ENCODE measurements around the gene TMEM245. TPM values are rescaled to one million over a fixed set of nuclear protein-coding genes. Genes with fewer than 3 reads are reported as not detected.
A peak's percentile ranks its signal among the peaks of the same experiment; 100 is the strongest.

Gene TMEM245
- total and polyA plus RNA-seq, 2 of the 13 experiments (the other 11 are each of a cell fraction or from before 2014, with no cell fraction given): 53.5 to 55.4 TPM

DNA sequence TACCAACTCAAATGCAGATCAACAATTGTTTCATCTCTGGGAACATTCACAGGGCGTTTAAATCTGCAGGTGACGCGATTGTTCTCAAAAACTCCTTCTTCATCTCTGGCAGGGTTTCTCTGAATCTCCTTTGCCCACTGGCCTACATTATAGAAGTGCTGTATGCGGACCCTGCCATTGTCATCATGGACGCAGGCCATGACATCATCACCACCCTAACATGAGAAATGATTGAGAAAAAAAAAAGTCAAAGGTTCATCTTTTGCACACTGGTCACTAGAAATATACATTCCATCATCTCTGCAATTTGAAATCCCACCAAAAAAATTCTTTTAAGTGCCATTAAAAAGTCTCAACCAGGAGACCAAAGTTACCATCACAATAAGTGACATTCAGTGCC lies 21.6 kb upstream of the TMEM245 start (continued):
- TF ChIP-seq TAF15 (IDR thresholded peaks at IDR 0.05; ENCODE audit: low read depth, low read length, poor library complexity, severe bottlenecking) (no peak), ZNF430 (CRISPR knock-in tag; IDR thresholded peaks at IDR 0.05) (no peak), CREB1 (IDR thresholded peaks at IDR 0.05) (peak; percentile 70), CREB1 (CRISPR knock-in tag; IDR thresholded peaks at IDR 0.05) (no peak), GABPA (IDR thresholded peaks at IDR 0.05; ENCODE audit: low read depth, low read length) (no peak), GABPA (CRISPR knock-in tag; IDR thresholded peaks at IDR 0.05; ENCODE audit: low read depth) (no peak), MTA1 (CRISPR knock-in tag; IDR thresholded peaks at IDR 0.05; ENCODE audit: borderline replicate concordance) (no peak), ZNF256 (CRISPR knock-in tag; conservative IDR thresholded peaks at IDR 0.05) (no peak), BORCS8-MEF2B (CRISPR knock-in tag; IDR thresholded peaks at IDR 0.05) (no peak), ATF7 (IDR thresholded peaks at IDR 0.05) (peak; percentile 86), ATF7 (CRISPR knock-in tag; IDR thresholded peaks at IDR 0.05) (no peak), RFXANK (CRISPR knock-in tag; IDR thresholded peaks at IDR 0.05) (no peak)

DNA sequence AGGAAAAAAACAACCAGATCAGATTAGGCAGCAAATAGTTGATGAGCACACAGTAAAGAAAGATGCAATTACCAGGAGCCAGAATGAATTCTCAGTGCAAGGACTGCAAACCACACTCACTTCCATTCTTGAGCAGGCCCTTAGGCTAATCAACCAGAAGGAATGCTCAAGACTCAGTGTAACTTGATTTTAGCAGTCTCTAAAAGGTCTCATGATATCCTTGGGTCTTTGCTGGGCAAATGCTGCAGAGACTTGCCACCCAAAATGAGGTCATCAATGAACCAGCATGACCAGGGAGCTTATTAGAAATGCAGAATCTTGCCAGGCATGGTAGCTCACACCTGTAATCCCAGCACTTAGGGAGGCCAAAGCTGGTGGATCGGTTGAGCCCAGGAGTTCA lies 20.1 kb upstream of the TMEM245 start:
- in situ Hi-C loops (cut with HindIII; ENCODE audit: extremely low pct_ligation_motif_present, low pct_unique_long_range_greater_than_20kb): loop anchor here (10.0 kb wide), 1 partner anchor 55 kb away; no protein-coding TSS in a partner anchor

More for the DNA sequence above, 20.1 kb upstream of the TMEM245 start:
- H3K27me3 ChIP-seq (ENCODE audit: control insufficient read depth in 1 of 2, insufficient read depth in 2 of 2, low read length in 2 of 2): no peaks in the 10 kb centered on the region
- DNase-seq (ENCODE audit: low spot score) (no peak), ATAC-seq (no peak), FAIRE-seq (no peak)
- 57% methylated on average over 1 of the region's 1 CpG for WGBS (ENCODE audit: low lambda C conversion rate)
- no TSS peak for BruUV-seq (replicated peaks)
- no peaks in the 10 kb centered on the region for H3K79me2 ChIP-seq (ENCODE audit: insufficient read depth, low read length)
- no peak overlapping the region for H2AFZ ChIP-seq (ENCODE audit: low read length)
- no peak overlapping the region for H3K4me2 ChIP-seq (ENCODE audit: low read depth, low read length)
- no peaks in the 10 kb centered on the region for H4K20me1 ChIP-seq (ENCODE audit: insufficient read depth, low read length)
- no peaks in the 10 kb centered on the region for H3K9me3 ChIP-seq (ENCODE audit: low read length)
- no peak overlapping the region for H3K4me3 ChIP-seq (replicated peaks in 1 of 3; ENCODE audit: insufficient read depth in 1 of 3, low read depth in 2 of 3, low read length in 3 of 3)
- intact Hi-C loops (cut with micrococcal nuclease; ENCODE audit: unreplicated experiment): no loop called here
- H3K9ac ChIP-seq (ENCODE audit: insufficient read depth, low read depth, low read length): no peak overlapping the region
- H3K36me3 ChIP-seq (replicated peaks in 1 of 2; ENCODE audit: control insufficient read depth in 1 of 2, insufficient read depth in 2 of 2, low read length in 2 of 2): no peaks in the 10 kb centered on the region
- no peak overlapping the region for H3K27ac ChIP-seq (ENCODE audit: extremely low read length, insufficient read depth, low read length)
- ChIA-PET CTCF (ENCODE audit: low intra/inter-chr PET ratio, low total read pairs) (no interaction called here), POLR2A (no interaction called here)
- TF ChIP-seq CEBPG (CRISPR knock-in tag; IDR thresholded peaks at IDR 0.05) (no peak), SMAD3 (CRISPR knock-in tag; IDR thresholded peaks at IDR 0.05) (no peak)
- TF ChIP-seq, protein P1, sequence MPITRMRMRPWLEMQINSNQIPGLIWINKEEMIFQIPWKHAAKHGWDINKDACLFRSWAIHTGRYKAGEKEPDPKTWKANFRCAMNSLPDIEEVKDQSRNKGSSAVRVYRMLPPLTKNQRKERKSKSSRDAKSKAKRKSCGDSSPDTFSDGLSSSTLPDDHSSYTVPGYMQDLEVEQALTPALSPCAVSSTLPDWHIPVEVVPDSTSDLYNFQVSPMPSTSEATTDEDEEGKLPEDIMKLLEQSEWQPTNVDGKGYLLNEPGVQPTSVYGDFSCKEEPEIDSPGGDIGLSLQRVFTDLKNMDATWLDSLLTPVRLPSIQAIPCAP (CRISPR knock-in tag; IDR thresholded peaks at IDR 0.05; ENCODE audit: low read depth): no peak
- peaks cover 15% of the 10 kb centered on the region for H3K4me1 ChIP-seq (ENCODE audit: insufficient read depth, low read length)

Measured in HepG2 (cell line).